CD4-positive, alpha-beta memory T cell (primary cell): ENCODE measurements around the gene EIPR1. TPM values are rescaled to one million over a fixed set of nuclear protein-coding genes. Genes with fewer than 3 reads are reported as not detected.

ENCODE experiments used
- CTCF ChIA-PET: fragments of 350-600 bp; sonication (Branson Sonifier 250); formaldehyde crosslinking; loops from one replicate; lab custom pipeline; 2021; ENCODE audit warnings: inconsistent platforms; ENCODE audit not compliant: partially characterized antibody; lab: Charles Lee
- POLR2A ChIA-PET: fragments of 350-600 bp; sonication (Branson Sonifier 250); formaldehyde crosslinking; loops from one replicate; lab custom pipeline; 2021; ENCODE audit not compliant: partially characterized antibody; lab: Charles Lee
- DNase-seq, 5 donors: peaks; one replicate each; pipeline versions ENCODE4 v3.0.0 to v3.0.0-alpha.2; 2020 to 2022; ENCODE audit warnings: mixed read lengths in 1 of 5
- H3K27ac ChIP-seq: one replicate; pipeline ENCODE4 v1.7.0; 2013; ENCODE audit warnings: low read depth, low read length
- H3K27me3 ChIP-seq: 2 replicates; pipeline ENCODE4 v1.7.0; 2013; ENCODE audit warnings: mild to moderate bottlenecking, low read length, moderate library complexity; ENCODE audit not compliant: insufficient read depth
- H3K36me3 ChIP-seq: 2 replicates; pipeline ENCODE4 v1.7.0; 2013; ENCODE audit warnings: mild to moderate bottlenecking, low read length, moderate library complexity; ENCODE audit not compliant: insufficient read depth
- H3K4me1 ChIP-seq: 2 replicates; pipeline ENCODE4 v1.7.0; 2013; ENCODE audit warnings: mild to moderate bottlenecking, low read length, moderate library complexity; ENCODE audit not compliant: insufficient read depth
- H3K4me3 ChIP-seq, 2 donors: one replicate each; pipeline ENCODE4 v1.7.0; 2013; ENCODE audit warnings: low read length in 2 of 2, mild to moderate bottlenecking in 1 of 2
- H3K9me3 ChIP-seq, 2 donors: one replicate each; pipeline ENCODE4 v1.7.0; 2013; ENCODE audit warnings: low read length in 2 of 2, control low read depth in 1 of 2; ENCODE audit not compliant: control insufficient read depth in 1 of 2
- H3K27ac Mint-ChIP-seq, 7 donors: one replicate each; pipeline ENCODE4 v1.8.0; 2020 to 2021; ENCODE audit warnings: mixed read lengths in 7 of 7, mild to moderate bottlenecking in 6 of 7, inconsistent platforms in 3 of 7, moderate library complexity in 3 of 7
- H3K27me3 Mint-ChIP-seq, 2 donors: one replicate each; pipeline ENCODE4 v1.8.0; 2020 to 2021; ENCODE audit warnings: mixed read lengths in 2 of 2
- H3K36me3 Mint-ChIP-seq, 2 donors: one replicate each; pipeline ENCODE4 v1.8.0; 2020 to 2021; ENCODE audit warnings: mixed read lengths in 2 of 2, inconsistent platforms in 1 of 2, mild to moderate bottlenecking in 1 of 2
- H3K4me1 Mint-ChIP-seq, 4 donors: one replicate each; pipeline ENCODE4 v1.8.0; 2020 to 2021; ENCODE audit warnings: mixed read lengths in 4 of 4, mild to moderate bottlenecking in 1 of 4
- H3K4me3 Mint-ChIP-seq, 8 donors: one replicate each; pipeline ENCODE4 v1.8.0; 2020 to 2021; ENCODE audit warnings: mixed read lengths in 8 of 8, mild to moderate bottlenecking in 7 of 8, moderate library complexity in 6 of 8, inconsistent platforms in 3 of 8
- H3K9me3 Mint-ChIP-seq, 8 donors: one replicate each; pipeline ENCODE4 v1.8.0; 2020 to 2021; ENCODE audit warnings: mixed read lengths in 8 of 8, mild to moderate bottlenecking in 5 of 8, inconsistent platforms in 3 of 8, moderate library complexity in 1 of 8
- intact Hi-C: fragments of 100-400 bp; cut with micrococcal nuclease; formaldehyde crosslinking; loops from one replicate; pipeline ENCODE4 v1.15.1; 2023
- polyA plus RNA-seq, 2 donors: library from polyadenylated mRNA; unstranded; fragments of 300-500 nt; fragmentation: Illumina TruSeq; gene quantifications; one replicate each; pipeline ENCODE4 v1.2.3, GENCODE V29; 2021
- total RNA-seq, 2 experiments: library from RNA; stranded (reverse); gene quantifications; one replicate each; pipeline ENCODE4 v1.2.3, GENCODE V29; 2021

Gene EIPR1
- total and polyA plus RNA-seq, 4 experiments from 2014 or later: 18.2 to 48.0 (median 26.2) TPM

DNA sequence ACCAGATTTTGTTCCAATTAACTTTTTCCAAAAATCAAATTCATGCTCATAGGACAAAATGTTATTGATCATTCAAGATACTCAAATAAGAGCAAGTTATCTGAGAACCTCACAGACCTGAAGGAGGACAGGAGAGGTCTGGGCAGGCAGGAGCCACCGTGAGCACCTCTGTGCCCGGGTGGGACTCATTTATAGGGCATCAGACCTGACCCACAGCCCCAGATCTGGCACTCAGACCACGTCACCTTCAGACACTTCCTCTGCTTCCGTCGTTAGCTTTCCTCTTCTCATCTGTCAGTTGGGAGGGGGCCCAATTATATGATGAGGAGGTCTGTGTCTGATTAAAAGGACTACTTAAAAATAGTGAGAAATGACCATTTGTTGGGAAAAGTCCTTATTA, 169.4 kb downstream of the EIPR1 start:
- Histone ChIP-seq H3K27ac (no peak overlapping the region), H3K27me3 (no peaks in the 10 kb centered on the region), H3K36me3 (no peaks in the 10 kb centered on the region), H3K4me3 (no peak overlapping the region), H3K4me1 (no peaks in the 10 kb centered on the region), H3K9me3 (no peaks in the 10 kb centered on the region)
- peaks cover 28 to 54% of the 10 kb centered on the region in 2 donors for H3K36me3 Mint-ChIP-seq
- H3K27me3 Mint-ChIP-seq: no peaks in the 10 kb centered on the region
- H3K4me3 Mint-ChIP-seq: no peak overlapping the region
- peaks cover 0 to 6% (median under 1%) of the 10 kb centered on the region in 4 donors for H3K4me1 Mint-ChIP-seq
- POLR2A ChIA-PET: no interaction called here
- H3K27ac Mint-ChIP-seq: no peak overlapping the region
- intact Hi-C loops: no loop called here
- no peak for DNase-seq
- no peaks in the 10 kb centered on the region for H3K9me3 Mint-ChIP-seq
- CTCF ChIA-PET: interaction anchor here (1.1 kb wide), 1 partner anchor 9 kb away, joined by 3 read pairs; no protein-coding TSS in a partner anchor

DNA sequence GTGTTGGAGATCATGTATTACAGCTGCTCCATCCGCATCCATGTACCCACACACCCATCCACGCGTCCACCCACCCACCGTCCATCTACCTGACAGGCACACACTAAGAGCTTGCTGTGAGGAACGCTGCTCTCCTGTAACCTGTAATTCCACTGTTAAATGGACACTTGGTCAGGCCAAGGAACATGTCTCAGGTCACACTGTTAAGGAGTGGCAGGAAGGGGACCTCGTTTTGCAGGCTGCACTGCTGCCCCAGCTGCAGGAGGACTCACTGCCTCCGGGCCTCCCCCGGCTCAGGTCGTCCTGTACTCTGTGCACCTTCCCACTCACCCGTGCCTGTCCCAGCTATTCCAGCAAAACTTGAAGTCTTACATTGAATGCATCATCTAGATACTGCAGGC, 170.5 kb downstream of the EIPR1 start:
- H3K27ac Mint-ChIP-seq: no peak overlapping the region
- no peaks in the 10 kb centered on the region for H3K27me3 ChIP-seq
- no peak overlapping the region for H3K4me3 Mint-ChIP-seq
- no peak overlapping the region for H3K27ac ChIP-seq
- peaks cover 21 to 46% of the 10 kb centered on the region in 2 donors for H3K36me3 Mint-ChIP-seq
- no peaks in the 10 kb centered on the region for H3K4me1 ChIP-seq
- no peaks in the 10 kb centered on the region for H3K36me3 ChIP-seq
- POLR2A ChIA-PET: no interaction called here
- intact Hi-C loops: no loop called here
- no peak overlapping the region for H3K4me3 ChIP-seq
- CTCF ChIA-PET: interaction anchor here (1.1 to 1.7 kb wide), 2 partner anchors 10 kb away, joined by 3 to 5 read pairs; no protein-coding TSS in a partner anchor
- H3K9me3 ChIP-seq: no peaks in the 10 kb centered on the region
- H3K27me3 Mint-ChIP-seq: no peaks in the 10 kb centered on the region
- H3K4me1 Mint-ChIP-seq: peaks cover 0 to 6% (median 2%) of the 10 kb centered on the region in 4 donors
- no peaks in the 10 kb centered on the region for H3K9me3 Mint-ChIP-seq
- no peak for DNase-seq

DNA sequence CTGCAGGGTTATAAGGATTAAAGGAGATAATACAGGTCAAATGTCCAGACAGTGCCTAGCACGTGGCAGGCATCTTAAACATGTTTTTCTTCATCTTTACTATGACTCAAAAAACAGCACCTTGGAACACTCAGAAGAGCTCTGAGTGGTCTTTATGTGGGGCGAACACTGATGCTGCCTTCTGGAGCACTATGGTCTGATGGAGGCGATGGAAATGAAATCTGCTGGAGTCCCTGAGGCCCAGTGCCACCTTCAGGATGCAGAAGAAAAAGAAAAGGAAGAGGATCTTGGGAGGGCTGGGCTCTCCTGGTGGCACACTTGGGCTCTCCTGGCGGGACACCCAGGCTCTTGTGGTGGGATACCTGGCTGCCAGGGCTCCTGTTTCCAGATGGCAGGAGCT, 171.8 kb downstream of the EIPR1 start:
- peaks cover 0 to 10% (median 3%) of the 10 kb centered on the region in 4 donors for H3K4me1 Mint-ChIP-seq
- peak overlapping the region in 1 of 7 donors; percentile 61 for H3K27ac Mint-ChIP-seq
- intact Hi-C loops: no loop called here
- no peak overlapping the region for H3K4me3 Mint-ChIP-seq
- ChIA-PET POLR2A (no interaction called here), CTCF (interaction anchor here (1.7 kb wide), 1 partner anchor 9 kb away, joined by 5 read pairs; no protein-coding TSS in a partner anchor)
- Histone ChIP-seq H3K4me3 (no peak overlapping the region), H3K9me3 (no peaks in the 10 kb centered on the region), H3K27me3 (no peaks in the 10 kb centered on the region), H3K27ac (no peak overlapping the region), H3K4me1 (no peaks in the 10 kb centered on the region), H3K36me3 (no peaks in the 10 kb centered on the region)
- H3K36me3 Mint-ChIP-seq: peaks cover 15 to 42% of the 10 kb centered on the region in 2 donors
- no peaks in the 10 kb centered on the region for H3K27me3 Mint-ChIP-seq
- no peak for DNase-seq
- H3K9me3 Mint-ChIP-seq: no peaks in the 10 kb centered on the region

DNA sequence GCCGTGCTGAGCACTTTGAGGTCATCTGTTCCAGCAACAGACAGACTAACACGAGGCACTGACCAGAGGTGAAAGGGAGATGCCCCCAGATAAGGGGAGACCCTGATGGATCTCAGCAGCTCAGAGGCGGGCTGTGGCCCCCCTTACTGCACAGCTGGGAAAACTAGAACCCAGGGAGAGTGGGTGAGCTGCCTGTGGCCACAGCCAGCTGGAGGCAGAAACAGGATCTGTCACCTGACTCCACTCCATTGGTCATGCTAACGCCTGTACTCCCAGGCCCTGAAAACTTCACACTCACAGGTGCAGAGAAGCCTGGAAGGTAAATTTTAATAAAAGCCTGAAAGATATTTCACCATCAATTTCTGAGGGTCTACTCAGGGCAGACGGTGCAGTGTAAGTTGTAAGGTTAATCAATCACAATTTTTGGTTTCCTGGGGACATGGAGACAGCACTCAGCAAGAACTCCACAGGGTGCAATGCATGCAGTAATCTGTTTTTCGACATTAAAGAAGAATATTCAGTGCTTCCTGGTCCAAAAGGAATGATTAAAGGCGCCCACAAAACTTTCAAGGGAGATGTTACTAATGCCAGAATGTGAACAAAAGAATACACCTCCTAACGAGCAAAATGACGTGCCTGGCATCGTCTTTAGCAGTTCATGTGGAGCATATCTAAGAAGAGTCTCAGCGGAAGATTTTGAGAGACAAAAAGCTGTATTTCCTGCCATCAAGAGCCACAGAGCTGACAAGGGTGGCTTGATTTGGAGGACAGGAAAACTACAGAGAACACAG, 173.4 kb downstream of the EIPR1 start:
- no peak overlapping the region for H3K27ac ChIP-seq
- H3K27ac Mint-ChIP-seq: peak overlapping the region in 3 of 7 donors; percentile 8 to 64 (median 10)
- H3K36me3 Mint-ChIP-seq: peaks cover 11 to 40% of the 10 kb centered on the region in 2 donors
- H3K4me3 ChIP-seq: no peak overlapping the region
- no peaks in the 10 kb centered on the region for H3K27me3 Mint-ChIP-seq
- CTCF ChIA-PET: no interaction called here
- H3K36me3 ChIP-seq: no peaks in the 10 kb centered on the region
- no peaks in the 10 kb centered on the region for H3K9me3 Mint-ChIP-seq
- H3K4me3 Mint-ChIP-seq: no peak overlapping the region
- H3K9me3 ChIP-seq: no peaks in the 10 kb centered on the region
- no peaks in the 10 kb centered on the region for H3K27me3 ChIP-seq
- peaks cover 0 to 7% (median 3%) of the 10 kb centered on the region in 4 donors for H3K4me1 Mint-ChIP-seq
- intact Hi-C loops: no loop called here
- POLR2A ChIA-PET: no interaction called here
- DNase-seq: no peak
- H3K4me1 ChIP-seq: no peaks in the 10 kb centered on the region

DNA sequence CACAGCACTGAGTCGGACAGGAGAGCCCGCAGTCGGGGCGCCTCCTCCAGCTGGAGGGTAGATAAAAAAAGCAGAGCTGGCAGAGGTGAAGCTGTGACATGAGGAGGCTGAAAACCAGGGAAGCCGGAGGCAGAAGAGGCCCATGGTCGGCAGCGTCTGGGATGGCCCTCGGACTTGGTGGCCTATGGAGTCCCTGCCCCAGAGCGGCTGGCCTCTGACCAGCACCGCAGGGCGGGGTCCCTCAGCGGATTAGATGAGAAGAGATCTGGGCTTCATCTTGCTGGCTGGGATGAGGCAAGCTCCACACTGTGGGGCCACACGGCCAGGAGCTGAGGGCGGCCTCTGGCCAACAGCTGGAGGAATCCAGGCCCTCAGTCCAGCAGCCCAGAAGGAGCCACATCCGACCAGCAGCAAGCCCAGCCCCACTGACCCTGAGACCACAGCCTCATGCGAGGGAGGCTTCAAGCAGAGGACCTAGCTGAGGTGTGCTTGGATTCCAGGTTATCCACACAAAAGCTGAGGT, 174.1 kb downstream of the EIPR1 start:
- Histone ChIP-seq H3K9me3 (no peaks in the 10 kb centered on the region), H3K27me3 (no peaks in the 10 kb centered on the region), H3K36me3 (no peaks in the 10 kb centered on the region), H3K4me1 (no peaks in the 10 kb centered on the region), H3K4me3 (no peak overlapping the region), H3K27ac (no peak overlapping the region)
- Mint-ChIP-seq H3K36me3 (peaks cover 12 to 38% of the 10 kb centered on the region in 2 donors), H3K4me3 (no peak overlapping the region), H3K27me3 (no peaks in the 10 kb centered on the region), H3K9me3 (no peaks in the 10 kb centered on the region), H3K27ac (peak overlapping the region in 2 of 7 donors; percentile 7 to 30), H3K4me1 (peaks cover 2 to 7% (median 5%) of the 10 kb centered on the region in 4 donors)
- POLR2A ChIA-PET: no interaction called here
- CTCF ChIA-PET: no interaction called here
- intact Hi-C loops: no loop called here
- no peak for DNase-seq

DNA sequence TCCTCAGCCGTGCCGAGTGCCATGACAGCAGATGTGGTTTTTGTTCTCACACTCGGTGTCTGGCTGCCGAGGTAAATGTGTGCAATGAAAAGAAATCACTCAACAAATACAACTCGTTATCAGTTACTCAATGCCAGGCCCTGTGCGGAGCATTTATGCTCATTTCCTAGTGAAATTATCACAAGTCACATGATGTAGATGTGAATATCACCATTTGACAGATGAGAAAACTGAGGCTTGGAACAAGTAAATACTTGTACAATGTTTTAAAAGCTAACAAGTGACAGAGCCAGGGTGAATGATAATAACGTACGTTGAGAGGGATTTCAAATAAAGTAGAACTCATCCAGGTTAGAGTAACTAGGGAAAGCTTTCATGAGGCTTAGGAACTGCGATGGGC, 174.7 kb downstream of the EIPR1 start:
- H3K27me3 Mint-ChIP-seq: no peaks in the 10 kb centered on the region
- no peaks in the 10 kb centered on the region for H3K36me3 ChIP-seq
- H3K36me3 Mint-ChIP-seq: peaks cover 15 to 34% of the 10 kb centered on the region in 2 donors
- H3K4me1 Mint-ChIP-seq: peaks cover 7 to 10% (median 7%) of the 10 kb centered on the region in 4 donors
- H3K9me3 Mint-ChIP-seq: no peaks in the 10 kb centered on the region
- DNase-seq: no peak
- H3K27me3 ChIP-seq: no peaks in the 10 kb centered on the region
- H3K9me3 ChIP-seq: no peaks in the 10 kb centered on the region
- H3K4me3 ChIP-seq: no peak overlapping the region
- H3K4me1 ChIP-seq: no peaks in the 10 kb centered on the region
- ChIA-PET POLR2A (no interaction called here), CTCF (no interaction called here)
- no peak overlapping the region for H3K27ac Mint-ChIP-seq
- no peak overlapping the region for H3K27ac ChIP-seq
- intact Hi-C loops: no loop called here
- no peak overlapping the region for H3K4me3 Mint-ChIP-seq

DNA sequence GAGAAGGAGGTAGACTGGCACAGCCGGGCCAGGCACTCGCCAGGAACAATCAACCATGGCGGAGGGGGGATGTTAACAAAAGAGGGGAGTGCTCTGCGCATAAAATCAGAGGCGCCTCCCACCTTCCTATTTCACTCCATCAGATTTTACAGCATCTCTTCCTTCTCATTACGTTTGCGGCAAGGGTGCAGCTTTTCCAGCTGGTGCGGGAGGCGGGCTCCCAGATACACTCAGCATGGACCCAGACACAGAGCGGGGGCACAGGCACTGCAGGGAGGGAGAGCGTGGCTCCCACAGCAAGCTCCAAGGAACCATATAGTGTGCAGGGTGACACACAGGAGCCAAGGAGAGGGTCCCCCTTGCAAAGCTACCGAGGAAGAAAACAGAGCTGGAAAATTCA, 176.3 kb downstream of the EIPR1 start:
- Histone ChIP-seq H3K36me3 (no peaks in the 10 kb centered on the region), H3K4me1 (no peaks in the 10 kb centered on the region), H3K9me3 (no peaks in the 10 kb centered on the region), H3K4me3 (no peak overlapping the region), H3K27me3 (no peaks in the 10 kb centered on the region), H3K27ac (no peak overlapping the region)
- Mint-ChIP-seq H3K27ac (no peak overlapping the region), H3K4me1 (peaks cover 7 to 10% (median 7%) of the 10 kb centered on the region in 4 donors), H3K9me3 (no peaks in the 10 kb centered on the region), H3K27me3 (no peaks in the 10 kb centered on the region), H3K4me3 (no peak overlapping the region), H3K36me3 (peaks cover 19 to 31% of the 10 kb centered on the region in 2 donors)
- intact Hi-C loops: no loop called here
- POLR2A ChIA-PET: no interaction called here
- DNase-seq: no peak
- CTCF ChIA-PET: no interaction called here
